A549 (cell line): ENCODE measurements around the gene GALNT18. TPM values are rescaled to one million over a fixed set of nuclear protein-coding genes. Genes with fewer than 3 reads are reported as not detected.

Experiments
- ATAC-seq, 2 experiments: fragments of 200-7000 bp in 1 of 2; fragments of >200 bp in 1 of 2; cut with Nextera tagmentation in 1 of 2; cut with Tn5 transposase in 1 of 2; 3 replicates each; pipeline versions ENCODE4 v1.8.0 to v1.9.1; 2018 to 2020; ENCODE audit warnings: mild to moderate bottlenecking in 1 of 2, moderate library complexity in 1 of 2
- CTCF ChIA-PET: fragments of 300-600 bp; sonication (Branson Sonifier 250); formaldehyde crosslinking; extraction: SDS; loops from one replicate; lab custom pipeline; 2021; ENCODE audit warnings: antibody characterized with exemption, inconsistent platforms; lab: Yijun Ruan, JAX
- POLR2A ChIA-PET: fragments of 350-600 bp; formaldehyde crosslinking; extraction: SDS; loops from one replicate; lab custom pipeline; 2021; ENCODE audit warnings: antibody characterized with exemption, inconsistent platforms; lab: Yijun Ruan, JAX
- DNase-seq, 2 experiments: peaks; one replicate each; pipeline versions ENCODE4 v3.0.0 to v3.0.0-alpha.2; 2011 to 2016; ENCODE audit warnings: low read depth in 1 of 2, low spot score in 1 of 2
- FAIRE-seq: peaks from 2 replicates; lab custom pipeline; 2011; peaks lifted over from hg19 to GRCh38; lab: Jason Lieb, UNC
- H3K27ac ChIP-seq, 2 experiments: fragments of >200 bp; sonication (Bioruptor Twin); formaldehyde crosslinking; 3 replicates each; pipeline ENCODE4 v1.5.1; 2016 to 2017
- H3K4me1 ChIP-seq: fragments of >200 bp; sonication (Bioruptor Twin); formaldehyde crosslinking; 3 replicates; pipeline ENCODE4 v1.6.1; 2016
- H3K4me2 ChIP-seq: fragments of >200 bp; sonication (Bioruptor Twin); formaldehyde crosslinking; 3 replicates; pipeline ENCODE4 v1.6.1; 2016
- H3K4me3 ChIP-seq: fragments of >200 bp; sonication (Bioruptor Twin); formaldehyde crosslinking; 3 replicates; pipeline ENCODE4 v1.5.1; 2016
- H3K9me3 ChIP-seq: fragments of >200 bp; sonication (Bioruptor Twin); formaldehyde crosslinking; 3 replicates; pipeline ENCODE4 v1.6.1; 2016
- BHLHE40 ChIP-seq: IDR thresholded peaks from 2 replicates; pipeline ENCODE4 v1.6.1; 2012; ENCODE audit warnings: low read depth, low read length, inconsistent platforms
- CBX2 ChIP-seq: fragments of 200-600 bp; sonication (generic); IDR thresholded peaks from 2 replicates; pipeline ENCODE4 v1.6.1; 2016; ENCODE audit warnings: low read depth, mild to moderate bottlenecking, borderline replicate concordance
- CBX8 ChIP-seq: fragments of 200-600 bp; sonication (generic); IDR thresholded peaks from 2 replicates; pipeline ENCODE4 v1.6.1; 2016
- CEBPB ChIP-seq, 2 experiments: fragments of >200 bp in 1 of 2; sonication (Bioruptor Twin) in 1 of 2; formaldehyde crosslinking in 1 of 2; IDR thresholded peaks; 2 replicates each; pipeline ENCODE4 v1.6.1; 2012 to 2016
- CHD2 ChIP-seq: fragments of 150-350 bp; IDR thresholded peaks from 2 replicates; pipeline ENCODE4 v1.6.1; 2014; ENCODE audit warnings: low read length; ENCODE audit not compliant: partially characterized antibody
- CHD4 ChIP-seq: fragments of 200-600 bp; sonication (generic); IDR thresholded peaks from 2 replicates; pipeline ENCODE4 v1.6.1; 2016; ENCODE audit warnings: antibody characterized with exemption, mild to moderate bottlenecking, borderline replicate concordance
- E2F6 ChIP-seq: IDR thresholded peaks from 2 replicates; pipeline ENCODE4 v1.6.1; 2012; ENCODE audit warnings: low read depth, borderline replicate concordance
- EHF ChIP-seq: fragments of 250-450 bp; sonication (Bioruptor Pico); IDR thresholded peaks from 2 replicates; pipeline ENCODE4 v1.5.0; 2020; ENCODE audit warnings: mild to moderate bottlenecking
- EHMT2 ChIP-seq: fragments of 200-600 bp; sonication (generic); IDR thresholded peaks from 2 replicates; pipeline ENCODE4 v1.6.1; 2016; ENCODE audit warnings: antibody characterized with exemption, low read depth, mild to moderate bottlenecking, moderate library complexity
- ELK1 ChIP-seq: fragments of 150-350 bp; IDR thresholded peaks from 2 replicates; pipeline ENCODE4 v1.6.1; 2014; ENCODE audit warnings: low read depth, mild to moderate bottlenecking, low read length
- EP300 ChIP-seq, 2 experiments: fragments of >200 bp; sonication (Bioruptor Twin); formaldehyde crosslinking; IDR thresholded peaks; 2 replicates in 1 of 2; 3 replicates in 1 of 2; pipeline ENCODE4 v1.6.1; 2016 to 2017
- FOXS1 ChIP-seq: fragments of 250-450 bp; sonication (Bioruptor Pico); IDR thresholded peaks from 2 replicates; pipeline ENCODE4 v1.5.0; 2020; ENCODE audit warnings: mild to moderate bottlenecking, moderate library complexity
- HDAC2 ChIP-seq: fragments of 200-600 bp; sonication (generic); IDR thresholded peaks from 2 replicates; pipeline ENCODE4 v1.6.1; 2016
- HMGXB4 ChIP-seq: fragments of 250-450 bp; sonication (Bioruptor Pico); IDR thresholded peaks from 2 replicates; pipeline ENCODE4 v1.5.0; 2021; ENCODE audit warnings: mild to moderate bottlenecking, moderate library complexity, borderline replicate concordance
- HOXA7 ChIP-seq: fragments of 250-450 bp; sonication (Bioruptor Pico); IDR thresholded peaks from 2 replicates; pipeline ENCODE4 v1.5.0; 2020; ENCODE audit warnings: mild to moderate bottlenecking, moderate library complexity
- JUN ChIP-seq, 2 experiments: fragments of >200 bp; sonication (Bioruptor Twin); formaldehyde crosslinking; IDR thresholded peaks; 2 replicates in 1 of 2; 3 replicates in 1 of 2; pipeline ENCODE4 v1.6.1; 2016 to 2017
- JUNB ChIP-seq: fragments of >200 bp; sonication (Bioruptor Twin); formaldehyde crosslinking; IDR thresholded peaks from 2 replicates; pipeline ENCODE4 v1.6.1; 2016
- KDM1A ChIP-seq: fragments of 200-600 bp; sonication (generic); IDR thresholded peaks from 2 replicates; pipeline ENCODE4 v1.6.1; 2016; ENCODE audit warnings: low read depth, mild to moderate bottlenecking
- MAFK ChIP-seq: fragments of 450-650 bp; IDR thresholded peaks from 2 replicates; pipeline ENCODE4 v1.6.1; 2014; ENCODE audit not compliant: partially characterized antibody
- MYC ChIP-seq: IDR thresholded peaks from 2 replicates; pipeline ENCODE4 v1.6.1; 2012; ENCODE audit warnings: mild to moderate bottlenecking, inconsistent platforms, low read length, improper control_type of control experiment, borderline replicate concordance
- NR3C1 ChIP-seq: fragments of >200 bp; sonication (Bioruptor Twin); formaldehyde crosslinking; IDR thresholded peaks from 3 replicates; pipeline ENCODE4 v1.6.1; 2017
- POLR2AphosphoS2 ChIP-seq: conservative IDR thresholded peaks from 2 replicates; pipeline ENCODE4 v1.6.1; 2012; ENCODE audit warnings: low read length, improper control_type of control experiment, inconsistent platforms
- RAD21 ChIP-seq, 2 experiments: fragments of >200 bp in 1 of 2; sonication (Bioruptor Twin) in 1 of 2; formaldehyde crosslinking in 1 of 2; IDR thresholded peaks in 1 of 2; conservative IDR thresholded peaks in 1 of 2; 2 replicates in 1 of 2; 3 replicates in 1 of 2; pipeline ENCODE4 v1.6.1; 2012 to 2018; ENCODE audit warnings: inconsistent platforms in 1 of 2
- RFX5 ChIP-seq: fragments of 450-650 bp; IDR thresholded peaks from 2 replicates; pipeline ENCODE4 v1.7.1; 2014; ENCODE audit warnings: antibody characterized with exemption, mild to moderate bottlenecking, moderate library complexity
- SMC3 ChIP-seq: fragments of >200 bp; sonication (Bioruptor Twin); formaldehyde crosslinking; IDR thresholded peaks from 3 replicates; pipeline ENCODE4 v1.6.1; 2018; ENCODE audit warnings: inconsistent platforms
- WGBS: methylation state at CpG from one replicate; pipeline ENCODE4 v1.1.6; 2017; ENCODE audit errors: missing lambda C conversion rate; 5-methylcytosine and 5-hydroxymethylcytosine counted together
- polyA plus RNA-seq, 4 experiments: library from polyadenylated mRNA; depleted of rRNA in 3 of 4; stranded (reverse); fragments of >200 nt; fragmentation: RNase III in 1 of 4; extraction: RNeasy Plus Mini Kit Qiagen cat#74134 plus additional on column Dnase treatment in 1 of 4; gene quantifications; 2 replicates in 3 of 4; 3 replicates in 1 of 4; pipeline ENCODE4 v1.2.3, GENCODE V29; 2011 to 2017

GALNT18 gene
- polyA plus RNA-seq, 2 of the 4 experiments (the other 2 are of a cell fraction), result 6.7 to 16.1 TPM

DNA sequence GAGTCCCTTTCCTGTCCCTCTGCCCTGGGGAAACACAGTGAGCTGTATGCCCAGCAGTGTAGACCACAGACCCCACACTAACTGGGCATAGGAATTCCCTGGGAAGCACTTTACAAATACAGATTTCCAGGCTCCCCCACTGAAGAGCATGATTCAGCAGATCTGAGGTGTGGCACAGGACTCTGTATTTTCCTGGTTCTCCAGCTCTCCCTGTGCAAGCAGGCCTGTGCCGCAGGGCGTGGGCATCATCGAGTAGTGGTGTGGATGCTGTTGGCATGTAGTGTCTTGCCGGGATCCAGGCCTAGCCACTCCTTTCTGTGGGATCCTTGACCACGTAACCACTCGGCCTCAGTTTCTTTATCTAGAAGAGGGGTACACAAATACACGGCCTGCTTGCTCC, 49.9 kb downstream of the GALNT18 start:
- FAIRE-seq (no peak), DNase-seq (no peak), ATAC-seq (no peak)
- H3K27ac ChIP-seq, result peak overlapping the region in 1 of 2 experiments; percentile 27; a peak in 1 of 6 replicates
- no peaks in the 10 kb centered on the region for H3K9me3 ChIP-seq
- POLR2A ChIA-PET, result no interaction called here
- no peak overlapping the region for H3K4me3 ChIP-seq
- H3K4me2 ChIP-seq, result no peak overlapping the region
- H3K4me1 ChIP-seq, result peaks cover 10% of the 10 kb centered on the region; the same call in 1 of the 3 replicates
- TF ChIP-seq MAFK, result peak; percentile 35
- TF ChIP-seq HMGXB4 (CRISPR knock-in tag), result no peak
- no peak for TF ChIP-seq SMC3
- TF ChIP-seq JUN (IDR thresholded peaks at IDR 0.05), result no peak
- WGBS, result 94% methylated on average over 7 of the region's 7 CpGs
- CTCF ChIA-PET, result interaction anchor here (1.4 kb wide), 1 partner anchor 544 kb away, joined by 5 read pairs; no protein-coding TSS in a partner anchor

GRCh38 chr11:11570823-11571222, 51.0 kb downstream of the GALNT18 start:
- POLR2A ChIA-PET, result no interaction called here
- no peak for FAIRE-seq
- Histone ChIP-seq H3K4me1 (peaks cover 10% of the 10 kb centered on the region; the same call in 1 of the 3 replicates), H3K27ac (no peak overlapping the region), H3K4me2 (no peak overlapping the region), H3K4me3 (no peak overlapping the region), H3K9me3 (no peaks in the 10 kb centered on the region)
- no peak for DNase-seq
- ATAC-seq, result no peak
- CTCF ChIA-PET, result interaction anchor here (0.6 to 1.4 kb wide), 3 partner anchors 96 to 569 kb away, joined by 3 to 5 read pairs (median 4); no protein-coding TSS in a partner anchor
- no peak for TF ChIP-seq CBX2
- TF ChIP-seq ELK1, result no peak
- no peak for TF ChIP-seq MYC
- no peak for TF ChIP-seq CHD4
- TF ChIP-seq E2F6, result no peak
- TF ChIP-seq JUNB, result no peak
- TF ChIP-seq BHLHE40, result no peak

GRCh38 chr11:11569936-11570491, 51.8 kb downstream of the GALNT18 start:
- no peak for TF ChIP-seq ELK1
- no peak for TF ChIP-seq CBX8
- no peak for TF ChIP-seq EHMT2
- no peak for TF ChIP-seq FOXS1 (CRISPR knock-in tag)
- TF ChIP-seq MAFK, result no peak
- TF ChIP-seq CHD2, result no peak
- no peak for TF ChIP-seq CEBPB (IDR thresholded peaks at IDR 0.05)
- TF ChIP-seq KDM1A, result no peak
- TF ChIP-seq POLR2AphosphoS2, result no peak
- TF ChIP-seq NR3C1, result no peak
- no peak for TF ChIP-seq HDAC2
- no peak for TF ChIP-seq CBX2
- TF ChIP-seq RAD21 (conservative IDR thresholded peaks at IDR 0.05 in 1 of 2, IDR thresholded peaks at IDR 0.05 in 1 of 2), result no peak
- TF ChIP-seq HOXA7 (CRISPR knock-in tag), result no peak
- no peak for TF ChIP-seq RFX5
- TF ChIP-seq EP300 (IDR thresholded peaks at IDR 0.05), result no peak
- no peak for TF ChIP-seq EHF
- CTCF ChIA-PET, result interaction anchor here (0.6 kb wide), 1 partner anchor 570 kb away, joined by 4 read pairs; no protein-coding TSS in a partner anchor
- Histone ChIP-seq H3K4me1 (peaks cover 10% of the 10 kb centered on the region; the same call in 1 of the 3 replicates), H3K4me3 (no peak overlapping the region), H3K4me2 (no peak overlapping the region), H3K27ac (no peak overlapping the region), H3K9me3 (no peaks in the 10 kb centered on the region)
- WGBS, result 82% methylated on average over 14 of the region's 14 CpGs
- ATAC-seq (peak in 1 of 2 experiments; percentile 62; a peak in 3 of 6 replicates), FAIRE-seq (no peak), DNase-seq (no peak)
- POLR2A ChIA-PET, result no interaction called here
